IMR-90 (cell line): Measurements from ENCODE around the gene C17orf78.
"Not testable (repeated sequence)": the region's sequence is repeated elsewhere in the genome, so short reads cannot be mapped to it uniquely, and the experiment has no call there.

Experiments
- CHD1 ChIP-seq: IDR thresholded peaks from 2 replicates; pipeline ENCODE4 v1.6.1; 2012; ENCODE audit warnings: low read depth, low read length, improper control_type of control experiment
- CTCF ChIP-seq: conservative IDR thresholded peaks from 2 replicates; pipeline ENCODE4 v1.5.1; 2012; ENCODE audit warnings: mild to moderate bottlenecking, low read depth, low read length, improper control_type of control experiment
- ELK1 ChIP-seq: fragments of 150-350 bp; IDR thresholded peaks from 2 replicates; pipeline ENCODE4 v1.6.1; 2016; ENCODE audit warnings: low read depth, mild to moderate bottlenecking, low read length, moderate library complexity, borderline replicate concordance
- MAFK ChIP-seq: IDR thresholded peaks from 2 replicates; pipeline ENCODE4 v1.6.1; 2012; ENCODE audit warnings: low read depth, low read length, improper control_type of control experiment
- POLR2A ChIP-seq: IDR thresholded peaks from 2 replicates; pipeline ENCODE4 v1.6.1; 2012; ENCODE audit warnings: mild to moderate bottlenecking, low read depth, low read length
- RAD21 ChIP-seq: IDR thresholded peaks from 2 replicates; pipeline ENCODE4 v1.6.1; 2012; ENCODE audit warnings: low read length, improper control_type of control experiment
- RCOR1 ChIP-seq: IDR thresholded peaks from 2 replicates; pipeline ENCODE4 v1.6.1; 2012; ENCODE audit warnings: mild to moderate bottlenecking, low read length, improper control_type of control experiment; ENCODE audit not compliant: insufficient replicate concordance
- RFX5 ChIP-seq: IDR thresholded peaks from 2 replicates; pipeline ENCODE4 v1.8.0; 2012; ENCODE audit warnings: low read depth, mild to moderate bottlenecking, low read length, moderate library complexity
- SMC3 ChIP-seq: fragments of 150-350 bp; IDR thresholded peaks from 2 replicates; pipeline ENCODE4 v1.6.1; 2016; ENCODE audit warnings: low read depth, mild to moderate bottlenecking, antibody characterized with exemption, low read length, moderate library complexity
- USF2 ChIP-seq: fragments of 150-350 bp; IDR thresholded peaks from 2 replicates; pipeline ENCODE4 v1.6.1; 2017; ENCODE audit warnings: mild to moderate bottlenecking, antibody characterized with exemption, low read length, low read depth

- TF ChIP-seq CTCF, RAD21, RCOR1, CHD1, RFX5, SMC3, POLR2A, USF2, ELK1, MAFK: not testable (repeated sequence)
These were observed 18.8 kb upstream of the C17orf78 start for GRCh38 chr17:37356796-37357569.
